Astrocyte (in vitro differentiated cells and primary cell): ENCODE results near the gene MSN.

Experiments used
- CTCF ChIP-seq: IDR thresholded peaks from 2 replicates; pipeline ENCODE4 v1.5.1; 2011; ENCODE audit warnings: low read depth, mild to moderate bottlenecking, inconsistent platforms, low read length, moderate library complexity; ENCODE audit not compliant: insufficient read depth
- EZH2 ChIP-seq: IDR thresholded peaks from 2 replicates; pipeline ENCODE4 v1.6.1; 2012; ENCODE audit warnings: mild to moderate bottlenecking, low read length, inconsistent platforms; ENCODE audit not compliant: insufficient read depth

GRCh38 chrX:65706041-65706828, 38.8 kb downstream of the MSN start:
- TF ChIP-seq EZH2: no peak
- no peak for TF ChIP-seq CTCF
